ENCODE measurements around the gene AAGAB. TPM values are rescaled to one million over a fixed set of nuclear protein-coding genes. Genes with fewer than 3 reads are reported as not detected.
A peak's percentile ranks its signal among the peaks of the same experiment; 100 is the strongest.
"Not testable (repeated sequence)": the region's sequence is repeated elsewhere in the genome, so short reads cannot be mapped to it uniquely, and the experiment has no call there.

The AAGAB gene
- total RNA-seq, 2 donors from 2014 or later = 50.5 TPM

GRCh38 chr15:67267951-67268941 is 13.8 kb upstream of the AAGAB start:
- Mint-ChIP-seq H3K4me3 (no peak overlapping the region), H3K27ac (no peak overlapping the region), H3K9me3 (no peaks in the 10 kb centered on the region), H3K27me3 (peaks cover 13 to 14% of the 10 kb centered on the region in 2 donors), H3K4me1 (ENCODE audit: low read depth in 2 of 2) (no peaks in the 10 kb centered on the region), H3K36me3 (no peaks in the 10 kb centered on the region)
- ATAC-seq (no peak), DNase-seq (ENCODE audit: low spot score) (no peak)

DNA sequence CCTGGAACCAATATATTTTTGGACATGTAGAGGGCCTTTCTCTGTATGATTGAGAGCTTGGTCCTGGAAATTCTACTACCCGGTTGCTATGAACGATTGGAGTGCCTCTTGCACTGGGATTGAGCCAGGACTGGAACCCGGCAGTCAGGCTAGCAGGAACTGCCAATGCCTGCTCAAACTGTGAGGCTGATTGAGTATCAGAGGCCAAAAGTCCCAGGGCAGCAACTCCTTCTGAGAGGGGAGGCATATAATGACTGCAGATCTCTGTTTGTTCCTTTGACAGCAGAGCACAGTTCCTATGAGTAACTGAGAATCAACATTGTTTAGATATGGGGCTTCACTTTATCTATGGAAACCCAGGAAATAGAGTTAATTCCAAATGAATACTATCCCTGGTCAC is 13.0 kb upstream of the AAGAB start:
- no peak overlapping the region for H3K4me3 Mint-ChIP-seq

DNA sequence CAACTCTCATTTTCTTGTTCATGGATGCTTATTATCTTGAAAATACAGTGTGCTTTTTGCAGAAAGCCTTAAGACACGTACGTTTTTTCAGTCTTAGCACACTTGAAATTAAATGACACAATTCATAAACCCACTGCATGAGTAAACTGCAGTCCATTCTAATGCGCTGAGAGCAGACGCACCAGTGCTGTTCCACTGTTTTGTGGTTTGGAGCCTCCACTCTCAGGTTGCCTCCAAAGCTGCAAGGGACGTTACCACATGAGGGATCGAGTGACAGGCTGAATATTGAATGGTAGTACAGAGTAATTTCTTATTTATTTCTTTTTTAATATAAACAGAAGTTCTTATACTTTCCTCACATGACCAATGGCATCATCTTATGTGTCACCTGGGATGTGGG is 12.4 kb upstream of the AAGAB start:
- H3K9me3 Mint-ChIP-seq = no peaks in the 10 kb centered on the region
- ATAC-seq (no peak), DNase-seq (ENCODE audit: low spot score) (no peak)
- H3K27ac Mint-ChIP-seq = no peak overlapping the region
- no peaks in the 10 kb centered on the region for H3K4me1 Mint-ChIP-seq (ENCODE audit: low read depth in 2 of 2)
- H3K4me3 Mint-ChIP-seq = no peak overlapping the region
- peaks cover 9 to 10% of the 10 kb centered on the region in 2 donors for H3K27me3 Mint-ChIP-seq
- H3K36me3 Mint-ChIP-seq = no peaks in the 10 kb centered on the region

More for the DNA sequence above, 13.0 kb upstream of the AAGAB start:
- no peaks in the 10 kb centered on the region for H3K36me3 Mint-ChIP-seq
- no peaks in the 10 kb centered on the region for H3K9me3 Mint-ChIP-seq
- no peaks in the 10 kb centered on the region for H3K4me1 Mint-ChIP-seq (ENCODE audit: low read depth in 2 of 2)
- no peak overlapping the region for H3K27ac Mint-ChIP-seq
- H3K27me3 Mint-ChIP-seq = peaks cover 12 to 13% of the 10 kb centered on the region in 2 donors
- DNase-seq (ENCODE audit: low spot score) (no peak), ATAC-seq (no peak)

DNA sequence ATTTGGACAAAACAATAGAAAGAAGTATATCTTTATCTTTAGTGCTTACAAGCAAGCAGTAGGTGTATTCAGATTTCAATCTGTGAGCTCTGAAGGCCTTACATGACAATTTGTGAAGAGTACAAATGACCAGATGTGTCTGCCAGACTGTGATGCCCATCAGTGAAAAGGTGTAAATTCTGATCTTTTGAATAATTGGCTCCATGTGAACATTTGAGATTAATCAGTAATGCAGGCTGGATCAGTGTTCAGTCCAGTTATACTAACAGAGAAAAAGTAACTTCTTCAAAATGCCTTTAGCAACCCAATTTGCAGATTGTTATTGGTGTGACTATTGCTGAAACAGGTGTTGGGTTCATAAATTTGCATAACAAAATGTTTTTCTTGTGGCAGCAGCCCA is 5.3 kb upstream of the AAGAB start:
- no peaks in the 10 kb centered on the region for H3K36me3 Mint-ChIP-seq
- no peak overlapping the region for H3K4me3 Mint-ChIP-seq
- peaks cover 0 to 6% of the 10 kb centered on the region in 2 donors for H3K27me3 Mint-ChIP-seq
- peaks cover 0 to 12% of the 10 kb centered on the region in 2 donors for H3K4me1 Mint-ChIP-seq (ENCODE audit: low read depth in 2 of 2)
- ATAC-seq = no peak
- H3K27ac Mint-ChIP-seq = no peak overlapping the region
- H3K9me3 Mint-ChIP-seq = no peaks in the 10 kb centered on the region
- no peak for DNase-seq (ENCODE audit: low spot score)

GRCh38 chr15:67259379-67259778 is 4.9 kb upstream of the AAGAB start:
- Mint-ChIP-seq H3K9me3 (no peaks in the 10 kb centered on the region), H3K27me3 (peaks cover 0 to 6% of the 10 kb centered on the region in 2 donors), H3K4me1 (ENCODE audit: low read depth in 2 of 2) (peaks cover 0 to 14% of the 10 kb centered on the region in 2 donors), H3K36me3 (no peaks in the 10 kb centered on the region), H3K4me3 (no peak overlapping the region), H3K27ac (no peak overlapping the region)
- DNase-seq (ENCODE audit: low spot score) (no peak), ATAC-seq (no peak)

GRCh38 chr15:67258412-67258811 is 4.0 kb upstream of the AAGAB start:
- H3K27me3 Mint-ChIP-seq; H3K36me3 Mint-ChIP-seq; H3K9me3 Mint-ChIP-seq; DNase-seq (ENCODE audit: low spot score); ATAC-seq; H3K4me3 Mint-ChIP-seq; H3K27ac Mint-ChIP-seq: not testable (repeated sequence)
- H3K4me1 Mint-ChIP-seq (ENCODE audit: low read depth in 2 of 2) = peaks cover 4 to 21% of the 10 kb centered on the region in 2 donors

- Mint-ChIP-seq H3K27ac (no peak overlapping the region), H3K27me3 (peaks cover 0 to 6% of the 10 kb centered on the region in 2 donors), H3K4me1 (ENCODE audit: low read depth in 2 of 2) (peaks cover 9 to 40% of the 10 kb centered on the region in 2 donors), H3K36me3 (peaks cover 4% of the 10 kb centered on the region), H3K9me3 (no peaks in the 10 kb centered on the region), H3K4me3 (peak overlapping the region; percentile 99)
- no peak for ATAC-seq
- no peak for DNase-seq (ENCODE audit: low spot score)
Measured at GRCh38 chr15:67256051-67256450, 1.6 kb upstream of the AAGAB start.

- Mint-ChIP-seq H3K4me1 (ENCODE audit: low read depth in 2 of 2) (peaks cover 12 to 44% of the 10 kb centered on the region in 2 donors), H3K36me3 (peaks cover 4% of the 10 kb centered on the region), H3K4me3 (peak overlapping the region; percentile 99), H3K27ac (peak overlapping the region; percentile 96 to 98), H3K27me3 (peaks cover 0 to 6% of the 10 kb centered on the region in 2 donors), H3K9me3 (no peaks in the 10 kb centered on the region)
- ATAC-seq (no peak), DNase-seq (ENCODE audit: low spot score) (no peak)
Measured at GRCh38 chr15:67253549-67254237, 768 bp downstream of the AAGAB start.

- no peak for ATAC-seq
- no peak for DNase-seq (ENCODE audit: low spot score)
- peak overlapping the region; percentile 99 for H3K4me3 Mint-ChIP-seq
- peak overlapping the region; percentile 96 to 98 for H3K27ac Mint-ChIP-seq
- H3K36me3 Mint-ChIP-seq = peaks cover 4% of the 10 kb centered on the region
- H3K27me3 Mint-ChIP-seq = peaks cover 0 to 6% of the 10 kb centered on the region in 2 donors
- peaks cover 14 to 44% of the 10 kb centered on the region in 2 donors for H3K4me1 Mint-ChIP-seq (ENCODE audit: low read depth in 2 of 2)
- no peaks in the 10 kb centered on the region for H3K9me3 Mint-ChIP-seq
Measured at GRCh38 chr15:67253101-67253500, 1.4 kb downstream of the AAGAB start.

DNA sequence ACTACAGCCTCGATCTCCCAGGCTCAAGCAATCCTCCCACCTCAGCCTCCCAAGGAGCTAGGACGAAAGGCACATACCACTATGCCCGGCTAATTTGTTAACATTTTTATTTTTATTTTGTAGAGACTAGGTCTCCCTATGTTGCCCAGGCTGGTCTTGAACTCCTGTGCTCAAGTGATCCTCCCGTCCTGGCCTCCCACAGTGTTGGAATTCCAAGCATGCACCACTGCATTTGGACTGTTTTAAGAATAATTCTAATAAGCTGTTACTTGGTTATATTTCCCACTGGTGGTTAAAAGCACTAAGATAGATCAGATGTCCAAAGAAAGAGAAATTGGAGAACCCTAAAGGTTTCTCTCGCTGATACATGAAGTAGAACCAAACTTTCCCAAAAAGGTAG is 3.1 kb downstream of the AAGAB start:
- no peak for ATAC-seq
- no peak overlapping the region for H3K4me3 Mint-ChIP-seq
- H3K27me3 Mint-ChIP-seq = peaks cover 0 to 4% of the 10 kb centered on the region in 2 donors
- peaks cover 10% of the 10 kb centered on the region for H3K36me3 Mint-ChIP-seq
- no peak overlapping the region for H3K27ac Mint-ChIP-seq
- peaks cover 18 to 50% of the 10 kb centered on the region in 2 donors for H3K4me1 Mint-ChIP-seq (ENCODE audit: low read depth in 2 of 2)
- DNase-seq (ENCODE audit: low spot score) = no peak
- no peaks in the 10 kb centered on the region for H3K9me3 Mint-ChIP-seq

DNA sequence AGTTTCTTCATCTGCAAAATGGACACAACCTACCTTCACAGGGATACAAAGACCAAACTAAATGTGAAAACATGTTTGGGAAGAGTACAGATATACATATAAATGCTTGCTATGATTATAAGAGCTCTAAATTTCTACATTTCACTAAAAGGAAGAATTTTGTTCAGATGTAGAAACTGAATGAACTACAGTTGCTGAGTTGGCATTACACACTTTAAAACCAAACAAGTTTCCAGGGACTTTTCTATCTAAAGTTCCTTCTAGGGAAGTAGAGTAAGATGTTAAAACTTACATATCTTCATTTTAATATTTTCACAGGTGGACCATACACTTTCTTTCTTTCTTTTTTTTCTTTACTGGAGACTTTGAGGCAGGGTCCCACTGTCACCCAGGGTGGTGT is 4.6 kb downstream of the AAGAB start:
- H3K36me3 Mint-ChIP-seq = peaks cover 10% of the 10 kb centered on the region
- no peak overlapping the region for H3K4me3 Mint-ChIP-seq
- DNase-seq (ENCODE audit: low spot score) (no peak), ATAC-seq (no peak)
- H3K27ac Mint-ChIP-seq = no peak overlapping the region
- H3K9me3 Mint-ChIP-seq = no peaks in the 10 kb centered on the region
- H3K27me3 Mint-ChIP-seq = no peaks in the 10 kb centered on the region
- peaks cover 21 to 44% of the 10 kb centered on the region in 2 donors for H3K4me1 Mint-ChIP-seq (ENCODE audit: low read depth in 2 of 2)

DNA sequence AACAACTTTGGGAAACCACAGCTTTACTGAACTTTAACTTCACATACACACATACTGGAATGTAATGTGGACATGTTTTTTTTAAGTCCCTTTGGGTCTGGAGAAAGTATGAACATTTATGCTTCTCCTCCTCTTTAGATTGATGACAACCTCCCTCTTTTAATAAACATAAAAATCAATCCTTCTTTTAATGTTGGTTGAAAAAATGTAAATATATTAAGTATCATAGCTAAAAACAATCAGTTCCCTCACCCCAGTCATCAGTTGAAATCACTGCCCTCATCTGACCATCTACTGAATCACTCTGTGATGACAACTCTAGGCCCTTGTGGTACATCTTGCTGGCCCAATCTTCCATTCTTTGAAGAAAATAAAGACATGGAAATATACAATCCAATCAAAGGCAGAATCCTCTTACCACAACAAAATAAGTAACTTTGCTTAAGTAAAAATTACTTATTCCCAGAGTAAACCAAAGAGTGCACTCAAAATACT is 6.4 kb downstream of the AAGAB start:
- Mint-ChIP-seq H3K27ac (no peak overlapping the region), H3K9me3 (no peaks in the 10 kb centered on the region), H3K27me3 (no peaks in the 10 kb centered on the region), H3K4me3 (no peak overlapping the region), H3K4me1 (ENCODE audit: low read depth in 2 of 2) (peaks cover 23 to 37% of the 10 kb centered on the region in 2 donors), H3K36me3 (peaks cover 6% of the 10 kb centered on the region)
- ATAC-seq (no peak), DNase-seq (ENCODE audit: low spot score) (no peak)

DNA sequence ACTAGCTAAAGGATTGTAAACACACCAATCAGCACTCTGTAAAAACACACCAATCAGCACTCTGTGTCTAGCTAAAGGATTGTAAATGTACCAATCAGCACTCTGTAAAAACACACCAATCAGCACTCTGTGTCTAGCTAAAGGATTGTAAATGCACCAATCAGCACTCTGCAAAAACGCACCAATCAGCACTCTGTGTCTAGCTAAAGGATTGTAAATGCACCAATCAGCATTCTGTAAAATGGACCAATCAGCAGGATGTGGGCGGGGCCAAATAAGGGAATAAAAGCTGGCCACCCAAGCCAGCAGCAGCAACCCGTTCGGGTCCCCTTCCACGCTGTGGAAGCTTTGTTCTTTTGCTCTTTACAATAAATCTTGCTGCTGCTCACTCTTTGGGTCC is 7.9 kb downstream of the AAGAB start:
- H3K9me3 Mint-ChIP-seq; DNase-seq (ENCODE audit: low spot score); ATAC-seq; H3K4me3 Mint-ChIP-seq; H3K36me3 Mint-ChIP-seq; H3K27me3 Mint-ChIP-seq; H3K27ac Mint-ChIP-seq: not testable (repeated sequence)
- H3K4me1 Mint-ChIP-seq (ENCODE audit: low read depth in 2 of 2) = peaks cover 27 to 35% of the 10 kb centered on the region in 2 donors

All from natural killer cell treated with Interleukin-12 subunit alpha and Interleukin-12 subunit beta and Interleukin-15 and Interleukin-18, amount 100 ng/mL, for 72 hours (primary cell).